HG03521 (cell line): Measurements from ENCODE around the gene F7.
"Not testable (repeated sequence)": the region's sequence is repeated elsewhere in the genome, so short reads cannot be mapped to it uniquely, and the experiment has no call there.

ENCODE experiments used
- ATAC-seq: cut with Tn5 transposase; IDR thresholded peaks from one replicate; pipeline ENCODE4 v1.9.1; 2021; ENCODE audit warnings: mild to moderate bottlenecking, moderate library complexity; ENCODE audit not compliant: unreplicated experiment

The F7 gene

DNA sequence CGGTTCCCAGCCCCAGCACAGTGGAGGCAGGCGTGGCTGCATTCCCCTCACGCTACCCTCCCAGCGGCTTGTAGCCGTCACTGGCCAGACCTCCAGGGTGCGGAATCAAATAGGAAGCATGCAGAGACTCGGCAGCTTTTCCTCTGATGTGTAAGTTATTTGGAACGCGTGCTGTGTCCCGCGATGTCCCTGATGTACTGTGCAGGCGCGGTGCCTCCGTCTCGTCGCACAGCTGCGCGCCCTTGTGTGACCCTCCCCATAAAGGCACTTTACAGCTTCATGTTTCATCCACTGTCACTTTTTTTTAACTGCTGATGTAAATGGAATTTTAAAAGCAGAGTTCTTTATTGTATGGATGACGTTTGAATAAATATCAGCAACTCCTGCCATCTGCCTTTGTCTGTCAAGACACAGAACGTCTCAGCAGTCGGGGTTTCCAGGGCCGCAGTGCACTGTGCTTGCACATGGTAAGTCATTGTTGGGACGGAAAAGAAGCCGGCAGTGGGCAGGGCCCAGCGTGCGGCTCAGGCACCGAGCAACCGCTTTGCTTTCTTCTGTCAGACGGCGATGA is 7.3 kb upstream of the F7 start:
- ATAC-seq = no peak

DNA sequence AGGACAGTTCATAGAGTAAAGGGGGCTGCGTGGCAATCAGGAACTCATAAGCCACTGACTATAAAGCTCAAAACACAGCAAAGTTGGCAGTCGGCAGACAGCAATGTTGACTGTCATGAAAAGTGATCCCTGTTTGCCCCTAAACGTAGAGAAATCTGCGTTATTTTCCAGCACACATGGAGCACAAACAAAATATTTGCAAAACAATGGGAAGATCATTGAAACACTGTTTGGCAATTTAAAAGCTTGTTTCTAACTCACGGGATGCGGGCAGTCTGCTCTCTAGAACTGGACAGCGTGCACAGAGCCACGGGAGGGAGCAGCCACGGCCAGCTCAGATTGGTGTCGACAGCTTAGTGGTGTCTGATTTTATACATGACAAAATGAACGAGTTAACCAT is 6.4 kb upstream of the F7 start:
- ATAC-seq = no peak

DNA sequence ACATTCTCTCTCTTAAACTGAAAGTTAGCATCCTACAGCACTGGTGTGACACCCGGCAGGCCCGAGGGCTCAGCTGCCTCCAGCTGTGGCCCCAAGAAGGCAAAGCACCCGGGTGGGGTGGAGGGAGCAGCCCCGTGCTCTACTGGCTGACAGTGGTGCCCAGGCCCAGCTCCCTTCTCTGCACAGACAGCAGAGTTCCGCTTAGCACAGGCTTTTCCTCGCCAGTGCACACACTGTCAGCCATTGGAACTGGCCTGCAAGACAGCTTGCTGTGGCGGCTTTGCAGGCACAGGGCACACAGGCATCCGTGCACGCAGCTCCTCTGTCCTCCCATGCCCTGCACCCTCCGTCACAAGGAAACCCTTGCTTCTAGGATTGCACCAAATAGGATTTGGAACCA is 3.3 kb upstream of the F7 start:
- ATAC-seq = not testable (repeated sequence)

DNA sequence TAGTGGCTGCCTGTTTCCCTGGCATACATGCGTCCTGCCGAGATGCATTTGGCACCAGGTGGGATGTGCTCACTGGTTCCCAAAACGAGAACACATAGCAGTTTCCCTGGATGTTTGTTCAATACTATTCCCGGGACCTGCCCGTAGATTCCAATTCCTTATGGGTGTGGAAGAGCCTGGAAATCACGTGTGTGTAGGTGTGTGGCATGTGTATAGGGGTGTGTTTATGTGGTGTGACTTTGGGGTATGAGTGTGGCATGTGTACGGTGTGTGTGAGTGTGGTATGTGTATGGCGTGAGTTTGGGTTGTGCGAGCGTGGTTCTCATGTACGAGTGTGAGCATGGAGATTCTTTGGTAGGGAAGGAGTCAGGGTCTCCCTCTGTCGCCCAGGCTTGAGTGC is 2.9 kb upstream of the F7 start:
- ATAC-seq = no peak

DNA sequence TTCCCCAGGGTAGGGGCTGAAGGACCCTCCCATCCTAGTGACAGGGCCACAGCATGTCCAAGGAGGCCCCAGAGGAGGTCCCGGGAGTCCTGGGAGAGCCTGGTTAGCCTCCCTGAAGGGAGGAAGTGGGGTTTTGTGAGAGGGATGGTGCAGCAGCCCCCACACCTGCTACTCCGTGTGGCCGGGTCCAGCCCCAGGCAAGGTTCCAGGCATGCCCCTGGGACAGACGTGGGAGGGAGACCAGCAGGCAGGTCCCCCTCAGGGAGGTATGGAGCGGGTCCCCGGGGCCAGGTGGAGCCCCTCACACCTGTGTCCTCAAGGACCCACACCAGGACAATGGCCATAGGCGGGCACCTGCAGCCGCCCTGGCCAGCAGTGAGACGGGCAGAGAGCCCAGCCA is 1.9 kb upstream of the F7 start:
- no peak for ATAC-seq

DNA sequence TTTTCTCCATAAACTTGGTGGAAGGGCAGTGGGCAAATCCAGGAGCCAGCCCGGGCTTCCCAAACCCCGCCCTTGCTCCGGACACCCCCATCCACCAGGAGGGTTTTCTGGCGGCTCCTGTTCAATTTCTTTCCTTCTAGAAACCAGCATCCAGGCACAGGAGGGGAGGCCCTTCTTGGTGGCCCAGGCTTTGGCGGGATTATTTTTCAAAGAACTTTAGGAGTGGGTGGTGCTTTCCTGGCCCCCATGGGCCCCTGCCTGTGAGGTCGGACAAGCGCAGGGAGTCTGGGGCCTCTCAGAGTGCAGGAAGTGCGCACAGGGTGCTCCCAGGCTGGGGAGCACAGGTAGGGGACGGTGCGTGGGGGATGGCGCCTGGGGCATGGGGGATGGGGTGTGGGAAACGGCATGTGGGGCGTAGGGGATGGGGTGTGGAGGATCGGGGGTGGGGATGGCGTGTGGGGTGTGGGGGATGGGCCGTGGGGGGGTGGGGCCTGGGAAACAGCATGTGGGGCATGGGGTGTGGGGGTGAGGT is 396 bp downstream of the F7 start:
- ATAC-seq = no peak

DNA sequence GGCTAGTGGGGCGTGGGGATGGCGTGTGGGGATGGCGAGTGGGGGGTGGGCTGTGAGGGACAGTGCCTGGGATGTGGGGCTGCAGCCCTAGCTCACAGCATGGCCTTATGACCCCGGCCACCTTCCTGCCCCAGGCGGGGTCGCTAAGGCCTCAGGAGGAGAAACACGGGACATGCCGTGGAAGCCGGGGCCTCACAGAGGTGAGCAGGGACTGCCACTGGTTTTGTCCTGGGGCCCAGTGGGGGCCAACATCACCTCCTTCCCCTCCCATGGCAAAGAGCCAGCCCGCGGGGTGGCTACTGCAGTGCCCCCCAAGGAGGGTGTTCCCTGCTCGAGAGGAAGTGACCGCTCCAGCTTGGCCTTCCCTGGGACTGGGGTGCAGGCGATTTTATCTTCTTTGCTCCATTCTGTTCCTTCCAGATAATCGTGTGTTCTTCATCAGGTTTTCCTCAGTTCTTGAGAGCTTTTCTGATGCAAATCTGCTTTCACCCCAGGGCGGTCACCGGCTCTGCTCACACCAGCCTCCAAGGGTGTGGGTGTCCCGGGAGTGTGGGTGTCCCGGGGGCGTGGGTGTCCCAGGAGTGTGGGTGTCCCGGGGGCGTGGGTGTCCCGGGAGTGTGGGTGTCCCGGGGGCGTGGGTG is 1.2 kb downstream of the F7 start:
- ATAC-seq = no peak

DNA sequence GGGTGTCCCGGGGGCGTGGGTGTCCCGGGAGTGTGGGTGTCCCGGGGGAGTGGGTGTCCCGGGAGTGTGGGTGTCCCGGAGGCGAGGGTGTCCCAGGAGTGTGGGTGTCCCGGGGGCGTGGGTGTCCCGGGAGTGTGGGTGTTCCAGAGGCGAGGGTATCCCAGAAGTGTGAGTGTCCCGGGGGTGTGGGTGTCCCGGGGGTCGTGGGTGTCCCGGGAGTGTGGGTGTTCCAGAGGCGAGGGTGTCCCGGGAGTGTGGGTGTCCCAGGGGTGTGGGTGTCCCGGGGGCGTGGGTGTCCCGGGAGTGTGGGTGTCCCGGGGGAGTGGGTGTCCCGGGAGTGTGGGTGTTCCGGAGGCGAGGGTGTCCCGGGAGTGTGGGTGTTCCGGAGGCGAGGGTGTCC is 2.9 kb downstream of the F7 start:
- ATAC-seq = not testable (repeated sequence)

DNA sequence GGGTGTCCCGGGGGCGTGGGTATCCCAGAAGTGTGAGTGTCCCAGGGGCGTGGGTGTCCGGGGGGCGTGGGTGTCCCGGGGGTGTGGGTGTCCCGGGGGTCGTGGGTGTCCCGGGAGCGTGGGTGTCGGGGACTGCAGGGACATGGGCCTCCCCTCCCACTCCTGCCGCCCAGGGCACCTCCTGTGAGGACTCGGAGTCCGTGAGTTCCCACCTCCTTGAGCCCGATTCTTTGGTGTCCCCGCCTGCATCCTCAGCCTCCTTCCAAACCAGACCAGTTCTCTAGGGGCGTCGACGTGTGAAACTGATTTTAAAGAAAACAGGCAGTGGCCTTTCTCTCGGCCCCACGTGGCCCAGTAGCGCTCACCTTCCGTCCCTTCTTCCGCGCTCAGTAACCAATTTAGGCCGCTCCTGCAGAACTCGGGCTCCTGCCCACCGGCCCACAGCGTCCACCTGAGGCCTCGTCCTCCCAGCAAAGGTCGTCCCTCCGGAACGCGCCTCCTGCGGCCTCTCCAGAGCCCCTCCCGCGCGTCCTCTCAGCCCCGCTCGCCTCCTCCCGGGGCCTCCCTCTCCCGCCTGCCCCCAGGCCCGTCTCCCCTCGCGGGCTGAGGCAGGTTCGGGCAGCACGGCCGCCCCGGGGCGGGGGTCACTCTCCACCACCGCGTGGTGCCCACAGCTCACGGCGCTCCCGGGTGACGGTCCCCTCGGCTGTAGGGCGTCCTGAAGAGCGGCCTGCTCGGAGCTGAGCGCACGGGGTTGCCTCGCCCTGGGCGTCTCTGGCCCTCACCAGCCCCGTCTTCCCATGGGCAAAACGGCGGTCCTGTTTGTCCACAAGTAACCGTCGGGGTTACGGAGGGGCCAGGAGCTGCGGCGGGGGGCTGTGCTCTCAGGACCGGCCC is 3.8 kb downstream of the F7 start:
- no peak for ATAC-seq

DNA sequence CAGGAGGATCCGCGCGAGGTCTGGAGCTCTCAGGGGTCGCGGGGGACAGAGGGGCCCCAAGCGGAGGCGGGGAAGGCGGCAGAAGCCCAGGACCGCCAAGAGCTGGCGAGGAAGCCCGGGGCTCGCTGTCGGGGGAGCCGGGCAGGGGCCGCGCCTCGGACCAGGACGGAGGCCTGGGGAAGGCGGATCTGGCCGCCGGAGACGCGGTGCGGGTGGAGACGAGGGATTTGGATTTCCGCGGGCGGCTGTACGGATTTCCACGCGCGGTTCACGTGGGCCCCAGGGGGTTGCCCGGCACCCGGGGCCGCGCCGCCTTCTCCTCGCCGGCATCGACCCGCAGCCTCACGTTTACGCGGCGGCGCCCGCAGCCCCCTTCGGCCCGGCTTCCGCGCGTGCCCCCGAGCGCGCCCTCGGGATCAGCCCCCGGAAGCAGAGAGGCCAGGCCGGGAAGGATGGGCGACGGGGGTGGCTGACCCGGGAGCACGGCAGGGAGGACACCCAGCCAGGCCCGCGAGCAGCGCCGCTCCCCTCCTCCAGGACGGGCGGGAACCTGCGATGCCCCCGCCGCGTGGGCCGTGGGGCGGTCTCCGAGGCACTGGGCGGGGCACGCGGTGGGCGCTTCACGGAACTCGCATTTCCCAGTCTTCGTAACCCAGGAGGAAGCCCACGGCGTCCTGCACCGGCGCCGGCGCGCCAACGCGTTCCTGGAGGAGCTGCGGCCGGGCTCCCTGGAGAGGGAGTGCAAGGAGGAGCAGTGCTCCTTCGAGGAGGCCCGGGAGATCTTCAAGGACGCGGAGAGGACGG is 4.7 kb downstream of the F7 start:
- no peak for ATAC-seq

DNA sequence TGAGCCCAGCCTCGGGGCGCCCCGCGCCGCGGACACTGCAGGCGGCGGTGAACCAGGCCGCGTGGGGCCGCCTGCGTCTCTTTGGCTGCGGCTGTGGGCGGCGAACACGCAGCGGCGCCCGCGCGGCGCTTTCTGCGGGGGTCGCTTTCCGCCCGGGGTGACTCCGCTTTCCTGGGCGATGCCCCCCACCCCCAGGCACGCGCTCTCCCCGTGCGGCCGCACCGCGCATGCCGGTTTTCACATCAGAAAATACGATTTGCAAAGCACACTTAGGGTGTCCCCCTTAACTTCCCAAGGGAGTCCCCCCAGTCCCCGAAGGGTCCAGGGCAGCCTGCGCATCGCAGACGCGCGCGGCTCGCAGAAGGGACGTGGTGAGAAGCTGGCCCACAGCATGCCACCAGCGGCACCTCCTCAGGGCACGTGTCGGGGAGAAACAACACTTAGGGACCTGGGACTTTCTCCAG is 5.3 kb downstream of the F7 start:
- ATAC-seq = no peak

DNA sequence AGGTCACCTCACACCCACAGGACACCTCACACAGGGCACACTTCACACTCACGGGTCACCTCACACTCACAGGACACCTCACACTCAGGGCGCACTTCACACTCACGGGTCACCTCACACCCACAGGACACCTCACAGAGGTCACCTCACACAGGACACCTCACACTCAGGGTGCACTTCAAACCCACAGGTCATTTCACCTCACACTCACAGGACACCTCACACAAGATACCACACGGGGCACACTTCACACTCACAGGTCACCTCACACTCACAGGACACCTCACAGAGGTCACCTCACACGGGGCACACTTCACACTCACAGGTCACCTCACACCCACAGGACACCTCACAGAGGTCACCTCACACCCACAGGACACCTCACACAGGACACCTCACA is 6.2 kb downstream of the F7 start:
- ATAC-seq = not testable (repeated sequence)

DNA sequence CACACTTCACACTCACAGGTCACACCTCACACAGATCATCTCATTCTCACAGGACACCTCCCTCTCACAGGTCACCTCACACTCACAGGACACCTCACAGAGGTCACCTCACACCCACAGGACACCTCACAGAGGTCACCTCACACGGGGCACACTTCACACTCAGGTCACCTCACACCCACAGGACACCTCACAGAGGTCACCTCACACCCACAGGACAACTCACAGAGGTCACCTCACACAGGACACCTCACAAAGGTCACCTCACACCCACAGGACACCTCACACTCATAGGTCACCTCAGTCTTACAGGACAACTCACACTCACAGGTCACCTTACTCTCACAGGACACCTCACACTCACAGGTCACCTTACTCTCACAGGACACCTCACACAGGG is 6.9 kb downstream of the F7 start:
- ATAC-seq = not testable (repeated sequence)

DNA sequence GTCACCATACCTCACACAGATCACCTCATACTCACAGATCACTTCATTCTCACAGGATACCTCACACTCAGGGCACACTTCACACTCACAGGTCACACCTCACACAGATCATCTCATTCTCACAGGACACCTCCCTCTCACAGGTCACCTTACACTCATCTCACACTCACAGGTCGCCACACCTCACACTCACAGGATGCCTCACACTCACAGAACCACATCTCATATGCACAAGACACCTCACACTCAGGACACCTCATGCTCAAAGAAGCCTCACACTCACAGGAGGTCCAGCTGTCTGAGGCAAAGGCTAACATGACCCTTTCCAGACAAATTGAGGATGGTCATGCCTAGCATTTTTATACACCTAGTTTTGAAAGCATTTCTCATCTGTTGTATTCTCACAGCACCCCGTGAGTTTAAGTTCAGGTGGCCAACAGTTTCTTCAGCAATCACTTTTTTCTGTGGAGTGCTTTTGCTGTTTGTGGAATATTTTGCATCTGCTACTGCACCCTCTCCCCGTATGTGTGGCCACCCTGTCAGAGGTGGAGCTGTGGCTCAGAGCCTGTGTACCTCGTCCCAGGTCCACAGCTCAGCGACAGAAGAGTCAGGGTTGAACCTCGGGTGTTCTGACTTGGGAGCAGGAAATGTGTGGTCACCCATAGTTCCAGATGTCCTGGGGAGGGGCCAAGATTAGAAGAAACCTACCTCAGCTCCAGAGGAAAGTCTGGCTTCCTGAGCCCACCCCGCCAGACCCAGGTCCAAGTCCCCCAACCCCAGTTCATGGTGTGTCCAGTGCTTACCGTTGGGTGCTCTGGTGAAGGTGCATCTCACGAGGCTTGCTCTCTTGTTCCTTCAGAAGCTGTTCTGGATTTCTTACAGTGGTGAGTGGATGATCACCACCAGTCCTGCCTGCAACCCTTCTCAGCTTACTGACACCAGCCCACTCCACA is 7.6 kb downstream of the F7 start:
- no peak for ATAC-seq

DNA sequence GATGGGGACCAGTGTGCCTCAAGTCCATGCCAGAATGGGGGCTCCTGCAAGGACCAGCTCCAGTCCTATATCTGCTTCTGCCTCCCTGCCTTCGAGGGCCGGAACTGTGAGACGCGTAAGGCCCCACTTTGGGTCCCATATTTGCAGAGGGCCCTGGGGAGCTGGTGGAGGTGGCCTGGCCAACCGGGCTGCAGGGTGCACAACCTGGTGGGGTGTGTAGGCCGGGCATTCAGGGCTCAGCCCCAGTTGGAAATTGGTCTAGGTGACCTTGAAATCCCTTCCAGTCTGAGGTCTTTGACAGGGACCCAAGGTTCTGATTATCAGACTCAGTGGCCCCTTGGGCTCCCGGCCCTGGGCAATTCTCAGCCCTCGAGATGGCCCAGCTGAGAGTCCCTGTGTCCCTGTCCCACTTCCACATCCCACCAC is 8.3 kb downstream of the F7 start:
- no peak for ATAC-seq

DNA sequence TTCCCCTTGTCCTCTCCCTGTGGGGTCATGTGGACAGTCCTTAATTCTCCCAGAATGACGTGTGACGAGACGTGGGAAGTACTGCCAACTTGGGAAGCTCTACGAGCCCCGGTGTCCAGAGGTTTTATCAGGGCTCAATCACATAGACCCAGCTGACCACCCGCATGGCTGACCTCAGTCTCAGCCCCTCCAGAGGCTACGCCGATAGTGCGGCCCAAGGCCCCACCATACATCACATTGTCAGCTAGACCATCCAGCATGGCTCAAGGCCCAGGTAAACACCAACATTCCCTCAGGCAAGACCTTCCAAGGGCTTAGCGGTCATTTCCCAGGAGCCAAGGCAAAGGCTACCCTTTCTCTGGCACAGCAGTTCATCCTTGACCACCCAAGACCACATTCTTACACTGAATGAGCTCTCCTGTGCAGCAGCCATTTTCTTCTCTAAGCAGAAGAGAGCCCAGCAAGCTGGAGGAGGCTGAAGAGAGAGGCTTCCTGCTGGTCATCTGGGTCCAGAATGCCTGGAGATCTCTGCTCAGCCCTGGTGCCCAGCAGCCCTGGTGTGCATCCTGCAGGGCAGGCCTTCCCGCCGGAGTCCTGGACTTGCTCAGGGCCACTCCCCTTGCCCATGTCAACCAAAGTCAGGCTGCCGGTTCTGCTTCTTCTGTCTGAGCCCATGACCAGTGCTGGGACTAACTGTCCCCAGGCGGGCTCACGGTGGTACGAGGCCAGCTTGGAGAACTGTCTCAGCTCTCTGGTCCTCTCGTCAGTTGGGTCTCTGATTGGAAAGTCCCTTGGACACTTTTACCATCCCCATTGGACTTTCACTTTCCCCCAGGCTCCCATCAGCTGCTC is 9.1 kb downstream of the F7 start:
- ATAC-seq = no peak

DNA sequence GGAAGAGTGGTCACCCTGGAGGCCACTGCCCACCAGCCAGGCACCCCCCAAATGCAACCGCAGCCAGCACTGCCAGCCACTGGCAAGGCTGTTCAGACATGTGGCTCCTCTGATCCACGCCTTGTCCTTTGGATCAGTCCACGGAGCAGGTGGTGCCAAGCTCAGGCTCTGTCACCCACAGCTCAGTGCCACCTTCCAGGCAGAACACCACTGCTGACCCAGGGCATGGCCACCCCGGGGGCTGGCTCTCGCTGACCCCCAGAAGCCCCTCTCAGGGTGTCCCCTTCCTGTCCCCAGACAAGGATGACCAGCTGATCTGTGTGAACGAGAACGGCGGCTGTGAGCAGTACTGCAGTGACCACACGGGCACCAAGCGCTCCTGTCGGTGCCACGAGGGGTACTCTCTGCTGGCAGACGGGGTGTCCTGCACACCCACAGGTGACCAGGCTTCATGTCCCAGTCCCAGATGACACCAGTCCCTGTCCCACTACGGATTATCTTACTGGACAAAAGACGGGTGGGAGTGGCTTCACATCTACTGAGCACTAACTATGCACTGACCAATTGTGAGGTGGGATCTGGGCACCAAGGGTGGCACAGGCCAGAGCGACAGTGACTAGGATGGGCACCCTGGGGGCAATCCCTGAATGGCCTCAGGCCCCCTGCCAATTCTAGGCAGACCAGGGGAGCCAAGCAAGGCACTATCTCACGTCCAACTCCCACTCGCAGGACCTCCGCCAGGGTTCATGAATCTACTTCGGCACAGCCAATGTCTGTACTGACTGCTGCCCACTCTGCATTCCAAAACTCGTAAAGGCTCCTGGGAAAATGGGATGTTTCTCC is 10.0 kb downstream of the F7 start:
- no peak for ATAC-seq

DNA sequence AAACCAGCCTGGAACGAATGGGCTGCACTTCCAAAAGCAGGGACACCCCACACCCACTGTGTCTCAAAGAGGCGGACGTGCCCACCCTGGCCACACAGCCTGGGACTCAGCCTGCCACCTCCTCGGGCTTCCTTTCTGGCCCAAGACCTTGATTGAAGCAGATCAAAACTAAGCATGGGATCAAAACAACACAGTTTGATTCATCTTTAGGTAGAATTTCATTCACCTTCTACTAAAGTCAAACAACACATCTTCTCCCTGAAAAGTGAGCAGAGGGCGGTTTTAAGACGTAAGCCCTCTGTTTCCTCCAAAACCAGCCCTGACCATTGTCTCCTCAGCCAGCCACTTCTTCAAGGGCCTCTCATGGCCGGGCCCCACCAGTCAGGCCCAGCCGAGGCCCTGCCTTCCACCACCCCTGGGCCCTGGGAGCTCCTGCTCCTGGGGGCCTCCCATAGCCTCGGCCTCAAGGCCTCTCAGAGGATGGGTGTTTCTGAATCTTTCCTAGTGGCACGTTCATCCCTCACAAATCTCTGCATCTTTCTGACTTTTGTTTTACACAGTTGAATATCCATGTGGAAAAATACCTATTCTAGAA is 10.7 kb downstream of the F7 start:
- ATAC-seq = no peak
